Measurements from ENCODE around the gene LARGE2.

LARGE2 gene

GRCh38 chr11:45939836-45940235 is 17.4 kb downstream of the LARGE2 start (continued):
- TF ChIP-seq TCF4 (CRISPR knock-in tag; IDR thresholded peaks at IDR 0.05; ENCODE audit: borderline replicate concordance): no peak
- TF ChIP-seq BACH2 (CRISPR knock-in tag; IDR thresholded peaks at IDR 0.05; ENCODE audit: borderline replicate concordance): no peak
- TF ChIP-seq ZC3H10 (CRISPR knock-in tag; IDR thresholded peaks at IDR 0.05): no peak
- no peak for TF ChIP-seq ZFP3 (CRISPR knock-in tag; IDR thresholded peaks at IDR 0.05)
- no peak for TF ChIP-seq ESRRG (CRISPR knock-in tag; IDR thresholded peaks at IDR 0.05)
- no peak for TF ChIP-seq ISL1 (CRISPR knock-in tag; IDR thresholded peaks at IDR 0.05)
- TF ChIP-seq ZNF70 (CRISPR knock-in tag; IDR thresholded peaks at IDR 0.05): no peak
- TF ChIP-seq RARB (CRISPR knock-in tag; IDR thresholded peaks at IDR 0.05): no peak

DNA sequence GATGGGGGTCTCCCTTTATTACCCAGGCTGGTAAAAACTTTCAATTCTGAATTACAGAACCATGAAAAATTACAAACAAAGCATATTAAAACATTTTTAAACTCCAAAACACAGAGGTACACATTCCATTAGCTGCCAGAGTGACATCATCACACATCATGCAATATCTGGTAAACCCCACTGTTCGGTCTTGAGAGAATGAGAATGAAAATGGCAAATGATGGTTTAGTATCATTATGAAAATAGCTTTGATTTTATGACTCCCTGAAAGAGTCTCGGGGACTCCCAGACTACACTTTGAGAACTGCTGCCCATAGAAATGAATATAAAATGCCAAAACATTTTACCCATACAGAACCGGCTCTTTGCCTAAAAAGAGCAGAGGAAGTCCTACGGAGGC is 18.8 kb downstream of the LARGE2 start:
- ATAC-seq: no peak
- no peak for TF ChIP-seq TCF4 (CRISPR knock-in tag; IDR thresholded peaks at IDR 0.05; ENCODE audit: borderline replicate concordance)
- no peak for TF ChIP-seq BACH2 (CRISPR knock-in tag; IDR thresholded peaks at IDR 0.05; ENCODE audit: borderline replicate concordance)
- no peak for TF ChIP-seq SNAI2 (CRISPR knock-in tag; IDR thresholded peaks at IDR 0.05)
- TF ChIP-seq ZNF8 (CRISPR knock-in tag; IDR thresholded peaks at IDR 0.05): no peak
- no peak for TF ChIP-seq TOX (CRISPR knock-in tag; IDR thresholded peaks at IDR 0.05; ENCODE audit: borderline replicate concordance)
- no peak for TF ChIP-seq ZFP30 (CRISPR knock-in tag; IDR thresholded peaks at IDR 0.05)
- no peak for TF ChIP-seq ZNF565 (CRISPR knock-in tag; conservative IDR thresholded peaks at IDR 0.05; ENCODE audit: low read depth)
- no peak for TF ChIP-seq CSDC2 (CRISPR knock-in tag; IDR thresholded peaks at IDR 0.05)
- TF ChIP-seq CSRNP3 (CRISPR knock-in tag; IDR thresholded peaks at IDR 0.05): no peak
- no peak for TF ChIP-seq ESRRG (CRISPR knock-in tag; IDR thresholded peaks at IDR 0.05)
- TF ChIP-seq TSHZ2 (CRISPR knock-in tag; IDR thresholded peaks at IDR 0.05): no peak

DNA sequence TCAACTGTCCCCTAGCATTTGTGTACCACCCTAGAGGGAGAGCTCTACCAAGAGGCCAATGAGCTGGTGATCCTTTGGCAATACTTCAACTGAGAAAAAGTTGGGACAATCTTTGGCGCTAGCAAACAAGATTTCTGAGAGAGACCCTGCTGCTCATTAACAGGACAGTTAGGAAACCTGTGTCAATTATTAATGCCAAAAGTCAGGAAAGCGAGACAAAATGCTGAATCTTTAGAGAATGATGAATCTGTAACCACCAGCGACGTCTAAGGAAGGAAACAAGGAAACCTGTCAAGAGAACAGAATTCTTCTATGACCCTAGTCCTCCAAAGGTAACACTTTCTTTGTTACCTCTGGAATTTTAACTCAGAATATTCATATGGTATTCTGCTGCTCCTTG is 19.9 kb downstream of the LARGE2 start:
- no peak for TF ChIP-seq BACH2 (CRISPR knock-in tag; IDR thresholded peaks at IDR 0.05; ENCODE audit: borderline replicate concordance)
- TF ChIP-seq GLIS3 (CRISPR knock-in tag; IDR thresholded peaks at IDR 0.05): no peak
- TF ChIP-seq CREB5 (CRISPR knock-in tag; IDR thresholded peaks at IDR 0.05; ENCODE audit: low read depth): no peak
- TF ChIP-seq ZC3H10 (CRISPR knock-in tag; IDR thresholded peaks at IDR 0.05): no peak
- TF ChIP-seq CSRNP3 (CRISPR knock-in tag; IDR thresholded peaks at IDR 0.05): no peak
- TF ChIP-seq TCF4 (CRISPR knock-in tag; IDR thresholded peaks at IDR 0.05; ENCODE audit: borderline replicate concordance): no peak
- TF ChIP-seq ZNF8 (CRISPR knock-in tag; IDR thresholded peaks at IDR 0.05): no peak
- TF ChIP-seq ZNF70 (CRISPR knock-in tag; IDR thresholded peaks at IDR 0.05): no peak
- TF ChIP-seq ZFP30 (CRISPR knock-in tag; IDR thresholded peaks at IDR 0.05): no peak
- no peak for TF ChIP-seq CSDC2 (CRISPR knock-in tag; IDR thresholded peaks at IDR 0.05)
- no peak for TF ChIP-seq TSHZ2 (CRISPR knock-in tag; IDR thresholded peaks at IDR 0.05)
- no peak for TF ChIP-seq ARNTL (CRISPR knock-in tag; IDR thresholded peaks at IDR 0.05; ENCODE audit: borderline replicate concordance, low read depth)
- TF ChIP-seq RARB (CRISPR knock-in tag; IDR thresholded peaks at IDR 0.05): no peak
- TF ChIP-seq POU6F1 (CRISPR knock-in tag; IDR thresholded peaks at IDR 0.05; ENCODE audit: borderline replicate concordance, low read depth): no peak
- TF ChIP-seq SNAI2 (CRISPR knock-in tag; IDR thresholded peaks at IDR 0.05): no peak
- TF ChIP-seq ISL1 (CRISPR knock-in tag; IDR thresholded peaks at IDR 0.05): no peak
- TF ChIP-seq ESRRG (CRISPR knock-in tag; IDR thresholded peaks at IDR 0.05): no peak
- ATAC-seq: no peak

Measured in SK-N-SH treated with all-trans-retinoic acid at 6 μM for 48 hours (cell line).